HepG2 (cell line): ENCODE data around the gene ISCU. TPM values are rescaled to one million over a fixed set of nuclear protein-coding genes. Genes with fewer than 3 reads are reported as not detected.

Source experiments
- ATAC-seq: fragments of 200-7000 bp; cut with Tn5 transposase; 3 replicates; pipeline ENCODE4 v1.9.1; 2020; ENCODE audit warnings: mild to moderate bottlenecking, moderate library complexity
- BruUV-seq: library from RNA; stranded (reverse); fragments of 400-500 nt; replicated peaks from 2 replicates; lab custom pipeline; 2021; lab: Mats Ljungman, UMichigan
- CTCF ChIA-PET: fragments of 300-600 bp; formaldehyde crosslinking; extraction: SDS; loops from one replicate; lab custom pipeline; 2021; ENCODE audit warnings: low total read pairs, inconsistent platforms, low intra/inter-chr PET ratio; lab: Yijun Ruan, JAX
- POLR2A ChIA-PET: fragments of 350-600 bp; sonication (Branson Sonifier 250); formaldehyde crosslinking; loops from one replicate; lab custom pipeline; 2020; ENCODE audit warnings: antibody characterized with exemption, inconsistent platforms; lab: Yijun Ruan, JAX
- DNase-seq: peaks from one replicate; pipeline ENCODE4 v3.0.0-alpha.2; 2015; ENCODE audit warnings: low spot score
- FAIRE-seq: peaks from 3 replicates; lab custom pipeline; 2011; peaks lifted over from hg19 to GRCh38; lab: Jason Lieb, UNC
- H2AFZ ChIP-seq: one replicate; pipeline ENCODE4 v1.6.1; 2011; ENCODE audit warnings: low read length, inconsistent platforms
- H3K27ac ChIP-seq: fragments of 300-600 bp; 3 replicates; pipeline ENCODE4 v1.8.0; 2011; ENCODE audit warnings: mixed run types, mild to moderate bottlenecking, mixed read lengths, low read length, inconsistent platforms; ENCODE audit not compliant: insufficient read depth; ENCODE audit errors: extremely low read length
- H3K27me3 ChIP-seq, 2 experiments: fragments of 200-600 bp in 1 of 2; 2 replicates in 1 of 2; 3 replicates in 1 of 2; pipeline versions ENCODE4 v1.6.0 to v1.8.0; 2011; ENCODE audit warnings: low read length in 2 of 2, mild to moderate bottlenecking in 2 of 2, moderate library complexity in 2 of 2, inconsistent platforms in 1 of 2; ENCODE audit not compliant: insufficient read depth in 2 of 2, control insufficient read depth in 1 of 2
- H3K36me3 ChIP-seq, 2 experiments: fragments of 200-600 bp in 1 of 2; replicated peaks in 1 of 2; 2 replicates in 1 of 2; 3 replicates in 1 of 2; pipeline versions ENCODE4 v1.5.1 to v1.8.0; 2011; ENCODE audit warnings: low read length in 2 of 2, inconsistent platforms in 1 of 2; ENCODE audit not compliant: insufficient read depth in 2 of 2, control insufficient read depth in 1 of 2
- H3K4me1 ChIP-seq: 2 replicates; pipeline ENCODE4 v1.5.1; 2012; ENCODE audit warnings: low read length, inconsistent platforms; ENCODE audit not compliant: insufficient read depth
- H3K4me2 ChIP-seq: 2 replicates; pipeline ENCODE4 v1.6.0; 2011; ENCODE audit warnings: low read depth, low read length, inconsistent platforms
- H3K4me3 ChIP-seq, 3 experiments: fragments of 200-600 bp in 1 of 3; sonication (generic), shearing (Covaris generic) in 1 of 3; replicated peaks in 1 of 3; 2 replicates each; pipeline ENCODE4 v1.5.1; 2011 to 2016; ENCODE audit warnings: low read length in 3 of 3, inconsistent platforms in 2 of 3, low read depth in 2 of 3, mild to moderate bottlenecking in 2 of 3, control low read depth in 1 of 3, mixed read lengths in 1 of 3; ENCODE audit not compliant: insufficient read depth in 1 of 3
- H3K79me2 ChIP-seq: one replicate; pipeline ENCODE4 v1.6.1; 2011; ENCODE audit warnings: low read length, inconsistent platforms; ENCODE audit not compliant: insufficient read depth
- H3K9ac ChIP-seq: 2 replicates; pipeline ENCODE4 v1.6.0; 2011; ENCODE audit warnings: mild to moderate bottlenecking, low read depth, low read length, inconsistent platforms; ENCODE audit not compliant: insufficient read depth
- H3K9me3 ChIP-seq: 2 replicates; pipeline ENCODE4 v1.5.1; 2012; ENCODE audit warnings: mild to moderate bottlenecking, low read length
- H4K20me1 ChIP-seq: 2 replicates; pipeline ENCODE4 v1.6.0; 2011; ENCODE audit warnings: inconsistent platforms, mild to moderate bottlenecking, low read length, moderate library complexity; ENCODE audit not compliant: insufficient read depth
- CREB1 ChIP-seq, 2 experiments: fragments of 450-650 bp in 1 of 2; IDR thresholded peaks; 2 replicates each; pipeline ENCODE4 v1.6.1; 2016 to 2017; ENCODE audit warnings: control low read depth in 1 of 2, mild to moderate bottlenecking in 1 of 2, missing compliant biosample characterization in 1 of 2, missing genetic modification characterization in 1 of 2
- WGBS: methylation state at CpG from one replicate; pipeline ENCODE4 v1.1.6; 2017; ENCODE audit warnings: low lambda C conversion rate; 5-methylcytosine and 5-hydroxymethylcytosine counted together
- in situ Hi-C: cut with HindIII; loops from 2 replicates; pipeline ENCODE4 v1.10.0; 2017; ENCODE audit warnings: low pct_unique_long_range_greater_than_20kb; ENCODE audit not compliant: extremely low pct_ligation_motif_present
- intact Hi-C: fragments of 100-400 bp; cut with micrococcal nuclease; formaldehyde crosslinking; loops from one replicate; pipeline ENCODE4 v1.10.0; 2022; ENCODE audit not compliant: unreplicated experiment
- polyA plus RNA-seq, 8 experiments: library from polyadenylated mRNA; depleted of rRNA in 3 of 8; stranded (reverse) in 7 of 8; unstranded in 1 of 8; fragments of >200 nt; fragmentation: Illumina TruSeq in 4 of 8; extraction: Trizol in 4 of 8; gene quantifications; 2 replicates each; pipeline versions ENCODE4 v1.2.1 to v1.2.3, GENCODE V29; 2011 to 2016; ENCODE audit warnings: low read depth in 4 of 8, missing spikeins in 1 of 8, mixed read lengths in 1 of 8; ENCODE audit not compliant: insufficient read depth in 1 of 8
- total RNA-seq, 5 experiments: library from RNA; depleted of rRNA; stranded (reverse); fragments of >200 nt; fragmentation: Illumina TruSeq; extraction: Trizol; gene quantifications; 2 replicates each; pipeline ENCODE4 v1.2.3, GENCODE V29; 2016; ENCODE audit warnings: low read depth in 1 of 5
- TF ChIP-seq, protein P1 (sequence below): sonication (generic); formaldehyde crosslinking; IDR thresholded peaks from 2 replicates; pipeline ENCODE4 v1.4.0; 2020; ENCODE audit warnings: low read depth, missing genetic modification reagents
- TF ChIP-seq, protein P2 (sequence below): sonication (generic); formaldehyde crosslinking; IDR thresholded peaks from 2 replicates; pipeline ENCODE4 v1.4.0; 2020; ENCODE audit warnings: mild to moderate bottlenecking, missing genetic modification reagents

Gene ISCU
- total and polyA plus RNA-seq, 2 of the 13 experiments (the other 11 are each of a cell fraction or from before 2014, with no cell fraction given), result 94.4 to 107 TPM

GRCh38 chr12:108577458-108577857 lies 15.1 kb downstream of the ISCU start:
- H3K27me3 ChIP-seq, result peaks cover 2 to 3% of the 10 kb centered on the region in 2 experiments; a peak in 1 of 5 replicates
- BruUV-seq, result no TSS peak
- no peaks in the 10 kb centered on the region for H3K9me3 ChIP-seq
- no peak for ATAC-seq
- H3K4me1 ChIP-seq, result no peaks in the 10 kb centered on the region
- CTCF ChIA-PET, result no interaction called here
- H3K36me3 ChIP-seq, result no peaks in the 10 kb centered on the region
- H3K27ac ChIP-seq, result no peak overlapping the region
- FAIRE-seq, result no peak
- no peak overlapping the region for H3K9ac ChIP-seq
- no peak overlapping the region for H3K4me2 ChIP-seq
- intact Hi-C loops, result no loop called here
- no peaks in the 10 kb centered on the region for H4K20me1 ChIP-seq
- H3K4me3 ChIP-seq, result no peak overlapping the region
- in situ Hi-C loops, result no loop called here
- POLR2A ChIA-PET, result no interaction called here
- H2AFZ ChIP-seq, result no peak overlapping the region
- H3K79me2 ChIP-seq, result no peaks in the 10 kb centered on the region
- DNase-seq, result no peak
- TF ChIP-seq, protein P1, sequence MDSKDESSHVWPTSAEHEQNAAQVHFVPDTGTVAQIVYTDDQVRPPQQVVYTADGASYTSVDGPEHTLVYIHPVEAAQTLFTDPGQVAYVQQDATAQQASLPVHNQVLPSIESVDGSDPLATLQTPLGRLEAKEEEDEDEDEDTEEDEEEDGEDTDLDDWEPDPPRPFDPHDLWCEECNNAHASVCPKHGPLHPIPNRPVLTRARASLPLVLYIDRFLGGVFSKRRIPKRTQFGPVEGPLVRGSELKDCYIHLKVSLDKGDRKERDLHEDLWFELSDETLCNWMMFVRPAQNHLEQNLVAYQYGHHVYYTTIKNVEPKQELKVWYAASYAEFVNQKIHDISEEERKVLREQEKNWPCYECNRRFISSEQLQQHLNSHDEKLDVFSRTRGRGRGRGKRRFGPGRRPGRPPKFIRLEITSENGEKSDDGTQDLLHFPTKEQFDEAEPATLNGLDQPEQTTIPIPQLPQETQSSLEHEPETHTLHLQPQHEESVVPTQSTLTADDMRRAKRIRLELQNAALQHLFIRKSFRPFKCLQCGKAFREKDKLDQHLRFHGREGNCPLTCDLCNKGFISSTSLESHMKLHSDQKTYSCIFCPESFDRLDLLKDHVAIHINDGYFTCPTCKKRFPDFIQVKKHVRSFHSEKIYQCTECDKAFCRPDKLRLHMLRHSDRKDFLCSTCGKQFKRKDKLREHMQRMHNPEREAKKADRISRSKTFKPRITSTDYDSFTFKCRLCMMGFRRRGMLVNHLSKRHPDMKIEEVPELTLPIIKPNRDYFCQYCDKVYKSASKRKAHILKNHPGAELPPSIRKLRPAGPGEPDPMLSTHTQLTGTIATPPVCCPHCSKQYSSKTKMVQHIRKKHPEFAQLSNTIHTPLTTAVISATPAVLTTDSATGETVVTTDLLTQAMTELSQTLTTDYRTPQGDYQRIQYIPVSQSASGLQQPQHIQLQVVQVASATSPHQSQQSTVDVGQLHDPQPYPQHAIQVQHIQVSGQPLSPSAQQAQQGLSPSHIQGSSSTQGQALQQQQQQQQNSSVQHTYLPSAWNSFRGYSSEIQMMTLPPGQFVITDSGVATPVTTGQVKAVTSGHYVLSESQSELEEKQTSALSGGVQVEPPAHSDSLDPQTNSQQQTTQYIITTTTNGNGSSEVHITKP (CRISPR knock-in tag), result no peak
- TF ChIP-seq CREB1 (IDR thresholded peaks at IDR 0.05) (peak; percentile 84), CREB1 (CRISPR knock-in tag; IDR thresholded peaks at IDR 0.05) (no peak)

GRCh38 chr12:108578264-108578663 lies 15.9 kb downstream of the ISCU start:
- H4K20me1 ChIP-seq, result no peaks in the 10 kb centered on the region
- no peaks in the 10 kb centered on the region for H3K4me1 ChIP-seq
- H3K27ac ChIP-seq, result no peak overlapping the region
- no peaks in the 10 kb centered on the region for H3K9me3 ChIP-seq
- ChIA-PET CTCF (no interaction called here), POLR2A (no interaction called here)
- H3K79me2 ChIP-seq, result no peaks in the 10 kb centered on the region
- in situ Hi-C loops, result no loop called here
- no peak overlapping the region for H3K4me3 ChIP-seq
- no peak overlapping the region for H3K4me2 ChIP-seq
- TF ChIP-seq, protein P2, sequence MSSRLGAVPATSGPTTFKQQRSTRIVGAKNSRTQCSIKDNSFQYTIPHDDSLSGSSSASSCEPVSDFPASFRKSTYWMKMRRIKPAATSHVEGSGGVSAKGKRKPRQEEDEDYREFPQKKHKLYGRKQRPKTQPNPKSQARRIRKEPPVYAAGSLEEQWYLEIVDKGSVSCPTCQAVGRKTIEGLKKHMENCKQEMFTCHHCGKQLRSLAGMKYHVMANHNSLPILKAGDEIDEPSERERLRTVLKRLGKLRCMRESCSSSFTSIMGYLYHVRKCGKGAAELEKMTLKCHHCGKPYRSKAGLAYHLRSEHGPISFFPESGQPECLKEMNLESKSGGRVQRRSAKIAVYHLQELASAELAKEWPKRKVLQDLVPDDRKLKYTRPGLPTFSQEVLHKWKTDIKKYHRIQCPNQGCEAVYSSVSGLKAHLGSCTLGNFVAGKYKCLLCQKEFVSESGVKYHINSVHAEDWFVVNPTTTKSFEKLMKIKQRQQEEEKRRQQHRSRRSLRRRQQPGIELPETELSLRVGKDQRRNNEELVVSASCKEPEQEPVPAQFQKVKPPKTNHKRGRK, result no peak
- TF ChIP-seq CREB1 (IDR thresholded peaks at IDR 0.05), result peak; percentile 93
- no peak for TF ChIP-seq CREB1 (CRISPR knock-in tag; IDR thresholded peaks at IDR 0.05)
- no peak for FAIRE-seq
- no peak overlapping the region for H2AFZ ChIP-seq
- BruUV-seq, result no TSS peak
- intact Hi-C loops, result no loop called here
- no peak for ATAC-seq
- H3K27me3 ChIP-seq, result peaks cover 2 to 7% of the 10 kb centered on the region in 2 experiments; a peak in 2 of 5 replicates
- no peak for DNase-seq
- no peak overlapping the region for H3K9ac ChIP-seq
- H3K36me3 ChIP-seq, result no peaks in the 10 kb centered on the region
- WGBS, result 27% methylated on average over 2 of the region's 2 CpGs
